Stimulated activated CD4-positive, alpha-beta T cell treated with anti-CD3 and anti-CD28 coated beads, TNF-alpha, amount 100 ng/mL, for 24 hours (primary cell): ENCODE results near the gene NRDE2.

Source experiments
- DNase-seq, 3 experiments: peaks; one replicate each; pipeline ENCODE4 v3.0.0-alpha.2; 2020; ENCODE audit warnings: low read depth in 3 of 3

The NRDE2 gene, protein sequence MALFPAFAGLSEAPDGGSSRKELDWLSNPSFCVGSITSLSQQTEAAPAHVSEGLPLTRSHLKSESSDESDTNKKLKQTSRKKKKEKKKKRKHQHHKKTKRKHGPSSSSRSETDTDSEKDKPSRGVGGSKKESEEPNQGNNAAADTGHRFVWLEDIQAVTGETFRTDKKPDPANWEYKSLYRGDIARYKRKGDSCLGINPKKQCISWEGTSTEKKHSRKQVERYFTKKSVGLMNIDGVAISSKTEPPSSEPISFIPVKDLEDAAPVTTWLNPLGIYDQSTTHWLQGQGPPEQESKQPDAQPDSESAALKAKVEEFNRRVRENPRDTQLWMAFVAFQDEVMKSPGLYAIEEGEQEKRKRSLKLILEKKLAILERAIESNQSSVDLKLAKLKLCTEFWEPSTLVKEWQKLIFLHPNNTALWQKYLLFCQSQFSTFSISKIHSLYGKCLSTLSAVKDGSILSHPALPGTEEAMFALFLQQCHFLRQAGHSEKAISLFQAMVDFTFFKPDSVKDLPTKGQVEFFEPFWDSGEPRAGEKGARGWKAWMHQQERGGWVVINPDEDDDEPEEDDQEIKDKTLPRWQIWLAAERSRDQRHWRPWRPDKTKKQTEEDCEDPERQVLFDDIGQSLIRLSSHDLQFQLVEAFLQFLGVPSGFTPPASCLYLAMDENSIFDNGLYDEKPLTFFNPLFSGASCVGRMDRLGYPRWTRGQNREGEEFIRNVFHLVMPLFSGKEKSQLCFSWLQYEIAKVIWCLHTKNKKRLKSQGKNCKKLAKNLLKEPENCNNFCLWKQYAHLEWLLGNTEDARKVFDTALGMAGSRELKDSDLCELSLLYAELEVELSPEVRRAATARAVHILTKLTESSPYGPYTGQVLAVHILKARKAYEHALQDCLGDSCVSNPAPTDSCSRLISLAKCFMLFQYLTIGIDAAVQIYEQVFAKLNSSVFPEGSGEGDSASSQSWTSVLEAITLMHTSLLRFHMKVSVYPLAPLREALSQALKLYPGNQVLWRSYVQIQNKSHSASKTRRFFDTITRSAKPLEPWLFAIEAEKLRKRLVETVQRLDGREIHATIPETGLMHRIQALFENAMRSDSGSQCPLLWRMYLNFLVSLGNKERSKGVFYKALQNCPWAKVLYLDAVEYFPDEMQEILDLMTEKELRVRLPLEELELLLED

DNA sequence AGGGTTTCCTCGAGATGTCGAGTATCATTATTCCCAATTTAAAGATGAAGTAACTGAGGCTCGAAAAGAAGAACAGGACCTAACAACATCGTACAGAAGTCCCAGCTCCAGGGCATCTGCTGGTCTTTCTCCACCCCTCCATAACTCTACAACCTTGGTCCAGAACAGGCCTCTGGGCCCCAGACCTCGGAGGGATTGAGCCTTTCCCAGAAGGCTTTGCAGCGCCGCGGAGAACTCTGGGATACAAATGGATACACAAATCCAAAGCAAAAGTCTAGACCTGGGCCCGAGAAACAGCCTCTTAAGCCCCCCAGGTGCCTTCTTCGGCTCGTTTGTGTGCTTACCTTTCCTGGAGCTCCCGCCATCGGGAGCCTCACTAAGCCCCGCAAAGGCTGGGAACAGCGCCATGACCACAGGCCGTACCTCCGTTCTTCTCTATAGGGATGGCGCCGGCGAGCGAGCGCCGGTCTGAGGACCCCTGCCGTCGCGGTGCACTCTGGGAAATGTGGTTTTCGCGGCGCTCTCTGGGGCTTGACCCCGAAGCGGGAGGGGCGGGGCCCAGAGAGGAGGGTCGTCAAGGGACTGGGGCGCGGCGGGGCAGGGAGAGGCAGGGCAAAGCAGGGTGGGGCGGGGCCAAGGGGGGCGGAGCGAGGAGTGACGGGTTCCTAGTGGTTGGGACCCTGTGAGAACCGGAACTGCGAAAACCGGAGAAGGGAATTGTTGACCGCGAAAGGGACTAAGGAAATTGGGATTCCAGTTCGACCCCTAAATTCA lies at the start of gene NRDE2:
Gene NRDE2, minus strand, starts transcription at position 445 of the 774 bp plus-strand sequence. Its CDS starts 37 bp downstream, at position 408.
- DNase-seq = peak; percentile 96 to 99 (median 97)

DNA sequence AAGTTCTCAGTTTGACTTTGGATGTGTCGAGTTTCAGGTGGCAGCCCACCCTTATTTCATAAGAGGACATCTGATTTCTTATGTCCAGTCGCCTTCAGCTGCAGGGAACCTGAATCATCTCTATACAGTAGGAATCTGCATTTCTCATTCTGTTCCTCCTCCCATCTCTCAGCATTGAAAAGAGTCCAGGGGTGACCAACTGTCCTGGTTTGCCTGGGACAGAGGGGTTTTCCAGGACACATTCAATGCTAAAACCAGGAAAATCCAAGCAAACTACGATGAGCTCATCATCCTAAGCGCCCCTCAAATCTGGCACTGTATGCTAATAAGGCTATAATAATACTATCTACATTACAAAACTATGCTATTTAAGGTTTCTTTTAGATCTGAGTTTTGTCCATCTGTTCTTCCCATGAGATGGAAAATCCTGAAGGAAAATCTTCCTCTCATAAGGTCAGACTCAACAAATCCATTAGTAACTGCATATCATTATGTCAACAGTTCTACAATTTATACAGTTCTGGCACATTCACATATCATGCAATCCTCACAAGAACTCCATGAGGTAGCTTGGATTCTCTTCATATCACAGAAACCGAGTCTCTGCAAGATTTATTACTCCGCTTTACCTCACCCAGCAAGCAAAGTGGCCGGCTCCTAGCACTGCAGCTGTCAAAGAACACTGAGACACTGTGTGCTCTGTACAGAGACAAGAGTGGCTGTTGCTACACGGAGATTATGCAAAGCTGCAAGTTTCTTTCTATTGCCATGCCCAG lies 49.5 kb upstream of the NRDE2 start:
- no peak for DNase-seq

DNA sequence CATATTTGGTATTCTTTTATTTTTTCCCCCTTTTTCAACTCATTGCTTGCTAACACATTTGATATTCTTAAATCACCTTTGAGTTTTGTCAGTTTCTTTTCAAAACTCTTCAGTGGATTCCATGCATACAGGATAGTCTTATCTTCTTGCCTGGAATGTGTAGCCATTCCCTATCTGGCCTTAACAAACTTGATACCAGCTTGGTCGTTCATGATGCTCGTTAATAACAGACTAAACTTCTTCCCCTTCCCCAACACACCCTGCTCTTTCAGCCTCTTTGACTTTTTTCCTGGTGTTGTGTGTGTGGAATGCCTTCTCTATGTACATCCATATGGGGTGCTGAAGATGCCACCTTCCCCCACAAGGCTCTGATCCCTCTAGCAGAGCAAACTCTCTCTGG lies 47.4 kb upstream of the NRDE2 start:
- DNase-seq = no peak

GRCh38 chr14:90378249-90378648 lies 46.5 kb upstream of the NRDE2 start:
- DNase-seq = no peak

DNA sequence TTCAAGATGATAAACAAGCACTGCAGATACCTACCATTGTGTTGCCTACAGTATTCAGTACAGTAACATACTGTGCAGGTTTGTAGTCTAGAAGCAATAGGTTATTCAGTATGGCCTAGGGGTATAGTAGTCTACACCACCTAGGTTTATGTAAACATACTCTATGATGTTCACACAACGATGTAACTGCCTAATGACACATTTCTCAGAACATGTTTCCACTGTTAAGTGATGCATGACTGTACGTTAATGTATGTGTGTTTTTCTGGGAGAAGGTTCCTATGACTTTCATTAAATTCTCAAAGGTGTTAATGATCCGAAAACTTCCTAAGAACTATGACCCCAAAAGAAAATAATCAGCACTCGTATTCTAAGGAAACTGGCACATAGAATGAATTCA lies 44.2 kb upstream of the NRDE2 start:
- DNase-seq = no peak

DNA sequence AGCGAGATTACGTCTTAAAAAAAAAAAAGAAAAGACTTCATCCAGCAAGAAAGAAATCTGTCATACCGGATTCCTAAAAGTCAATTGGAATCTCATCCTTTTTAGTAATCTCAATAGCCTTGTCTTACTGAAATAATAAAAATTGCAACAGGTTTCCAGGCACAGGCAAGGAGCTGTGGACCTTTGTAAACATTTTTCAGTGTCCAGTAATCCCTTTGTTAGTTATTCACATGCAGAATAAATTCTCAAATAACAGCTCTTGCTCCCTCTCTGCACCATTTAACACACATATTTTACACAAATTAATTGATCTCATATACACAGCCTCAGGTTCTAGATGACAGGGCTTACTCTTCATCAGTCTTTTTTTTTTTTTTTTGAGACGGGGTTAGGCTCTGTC lies 43.1 kb upstream of the NRDE2 start:
- DNase-seq = no peak

GRCh38 chr14:90373887-90374286 lies 42.1 kb upstream of the NRDE2 start:
- no peak for DNase-seq

DNA sequence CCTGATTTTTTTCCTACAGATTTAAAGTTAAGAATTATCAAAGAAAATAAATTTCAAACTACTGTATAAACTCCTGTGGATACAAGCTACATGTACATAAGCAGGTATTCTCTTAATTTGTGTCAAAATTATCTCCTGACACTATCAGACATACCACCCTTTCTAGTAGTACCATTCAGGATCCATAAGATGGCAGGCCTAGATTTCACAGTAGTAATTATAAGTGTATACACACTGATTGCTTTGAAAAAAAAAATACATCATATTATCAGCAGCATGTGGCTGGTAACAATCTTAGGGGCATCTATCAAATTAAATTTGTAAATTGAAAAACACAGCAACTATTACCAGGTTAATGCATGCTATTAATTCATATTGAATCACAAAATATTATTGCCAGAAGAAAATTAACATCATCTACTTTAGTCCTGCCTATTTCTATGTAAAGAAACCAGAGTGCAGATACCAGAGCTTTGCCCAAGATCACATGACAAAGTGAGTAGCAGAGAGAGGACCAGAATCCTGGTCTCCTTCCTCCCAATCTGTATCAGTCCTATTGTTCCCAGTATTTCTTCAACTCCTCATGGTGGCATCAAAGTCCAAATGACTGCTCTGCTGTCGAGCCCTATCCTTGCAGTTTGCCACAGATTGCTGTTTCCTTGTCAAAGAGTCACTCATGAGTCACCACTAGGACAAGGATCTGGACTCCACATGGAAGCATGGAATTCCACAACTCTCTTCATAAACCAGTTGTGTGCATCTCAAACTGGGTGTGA lies 37.4 kb upstream of the NRDE2 start:
- DNase-seq = no peak

DNA sequence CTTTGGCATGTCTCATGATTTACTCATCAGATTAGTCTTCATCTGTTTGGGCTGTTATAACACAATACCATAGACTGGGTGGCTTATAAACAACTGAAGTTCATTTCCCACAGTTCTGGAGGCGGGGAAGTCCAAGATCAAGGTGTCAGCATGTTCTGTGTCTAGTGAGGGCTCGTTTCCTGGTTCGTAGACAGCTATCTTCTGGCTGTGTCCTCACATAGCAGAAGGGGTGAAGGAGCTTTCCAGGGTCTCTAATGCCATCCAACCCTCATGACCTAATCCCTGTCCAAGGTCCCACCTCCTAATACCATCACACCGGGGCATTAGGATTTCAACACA lies 30.8 kb upstream of the NRDE2 start:
- DNase-seq = no peak

GRCh38 chr14:90361865-90362557 lies 30.3 kb upstream of the NRDE2 start:
- no peak for DNase-seq

- no peak for DNase-seq
Observed at GRCh38 chr14:90358359-90358758, 26.6 kb upstream of the NRDE2 start.

DNA sequence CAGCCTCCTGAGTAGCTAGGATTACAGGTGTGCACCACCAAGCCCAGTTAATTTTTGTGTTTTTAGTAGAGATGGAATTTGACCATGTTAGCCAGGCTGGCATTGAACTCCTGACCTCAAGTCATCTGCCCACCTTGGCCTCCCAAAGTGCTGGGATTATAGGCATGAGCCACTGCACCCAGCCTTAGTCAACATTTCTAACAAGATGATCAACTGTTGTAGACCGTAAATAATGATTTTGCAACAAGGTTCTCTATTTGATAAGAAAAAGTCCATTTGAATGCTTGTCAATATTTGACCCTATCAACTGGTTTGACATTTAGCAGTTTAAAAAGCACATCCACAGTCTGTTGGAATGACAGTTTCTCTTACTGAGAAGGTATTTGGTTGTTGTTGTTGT lies 25.2 kb upstream of the NRDE2 start:
- DNase-seq = no peak

DNA sequence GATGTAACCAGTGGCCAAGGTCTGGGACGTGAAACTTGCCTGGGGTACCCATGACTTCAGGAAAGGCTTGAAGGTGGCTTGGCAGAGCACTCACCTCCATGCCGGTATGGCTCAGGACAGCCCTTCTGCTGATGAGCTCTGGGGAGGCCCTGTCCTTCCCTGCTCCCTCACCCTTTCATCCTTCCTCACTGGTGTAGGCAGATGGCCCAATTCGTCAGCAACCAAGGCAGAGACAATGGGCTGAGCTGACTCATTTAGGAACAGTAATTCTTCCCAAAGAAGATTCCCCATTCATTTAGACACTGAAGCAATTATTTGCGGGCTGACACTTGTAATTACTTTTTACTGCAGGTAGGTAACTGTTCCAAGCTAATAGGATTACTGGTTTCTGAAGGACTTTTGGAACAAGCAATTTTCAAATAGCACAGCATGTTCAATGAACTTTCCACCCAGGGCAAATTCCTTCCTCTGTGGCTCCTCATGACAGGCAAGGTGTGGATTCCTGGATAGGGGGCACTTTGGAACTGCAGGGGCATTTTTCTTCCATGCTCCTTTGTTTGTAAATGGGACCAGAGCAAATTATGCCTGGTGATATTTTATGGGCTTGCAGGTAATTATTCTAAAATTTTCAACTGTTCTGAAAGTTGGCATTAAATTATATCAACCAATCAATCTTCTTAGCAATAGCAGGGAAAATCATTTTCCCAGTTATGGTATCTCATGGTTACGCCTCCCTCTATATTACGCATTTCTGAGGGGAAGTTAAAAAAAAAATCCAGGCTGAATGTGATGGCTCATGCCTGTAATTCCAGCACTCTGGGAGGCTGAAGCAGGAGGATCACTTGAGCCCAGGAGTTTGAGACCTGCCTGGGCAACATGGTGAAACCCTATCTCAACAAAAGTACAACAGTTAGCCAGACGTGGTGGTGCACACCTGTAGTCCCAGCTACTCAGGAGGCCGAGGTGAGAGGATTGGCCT lies 24.1 kb upstream of the NRDE2 start:
- no peak for DNase-seq

- no peak for DNase-seq
Observed at GRCh38 chr14:90354551-90355298, 23.0 kb upstream of the NRDE2 start.

DNA sequence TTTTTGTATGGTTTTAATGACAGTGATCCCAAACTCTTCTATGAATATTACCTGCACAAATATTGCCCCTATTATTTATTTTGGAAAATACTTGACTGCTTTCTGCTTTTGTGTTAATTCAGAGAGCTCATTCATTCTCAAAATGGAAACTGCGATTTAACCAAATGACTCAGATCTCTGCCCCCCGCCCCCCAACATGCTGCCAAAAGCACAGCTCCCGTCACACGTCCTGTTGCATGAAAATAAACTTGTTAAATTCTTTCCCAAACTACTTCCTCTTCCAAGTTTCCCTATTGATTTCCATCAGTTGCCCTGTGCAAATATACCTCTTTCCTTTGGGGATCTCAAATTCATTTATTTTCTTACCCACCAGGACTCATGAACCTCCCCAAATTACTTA lies 18.0 kb upstream of the NRDE2 start:
- DNase-seq = peak in 1 of 3 experiments; percentile 9

DNA sequence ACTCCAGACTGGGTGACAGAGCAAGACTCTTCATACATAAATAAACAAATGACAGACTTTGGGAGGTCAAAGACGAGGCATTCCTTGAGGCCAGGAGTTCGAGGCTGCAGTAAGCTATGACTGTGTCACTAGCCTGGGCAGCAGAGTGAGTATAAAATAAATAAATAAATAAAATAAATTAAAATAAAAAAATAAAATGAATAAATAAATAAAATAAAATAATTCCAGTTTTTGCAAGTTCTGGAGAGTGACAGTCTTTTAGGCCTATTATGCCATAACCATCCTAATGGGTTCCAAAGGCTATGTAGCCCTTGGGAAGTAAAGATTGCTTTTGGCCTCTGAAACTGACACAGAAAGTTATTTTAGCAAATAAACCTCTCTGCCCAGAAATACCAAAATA lies 16.5 kb upstream of the NRDE2 start:
- DNase-seq = no peak

DNA sequence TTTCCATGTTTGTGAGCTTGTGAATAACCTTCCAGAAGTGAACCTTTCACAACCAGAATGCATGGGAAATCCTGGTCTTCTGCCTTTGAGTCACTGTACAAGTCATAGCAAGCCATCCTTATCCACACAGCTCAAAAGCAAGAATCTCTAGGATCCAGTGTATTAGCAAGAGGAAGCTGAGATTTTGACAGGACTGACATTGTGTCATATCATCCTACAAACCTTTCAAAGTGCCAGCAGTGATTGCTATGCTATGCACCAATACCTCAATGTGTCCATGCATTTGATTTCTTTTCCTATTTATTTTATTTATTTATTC lies 13.5 kb upstream of the NRDE2 start:
- DNase-seq = no peak
